Muscle layer of duodenum (tissue), 2 donors: Measurements from ENCODE around the gene PSMC3IP.
"Not testable (repeated sequence)": the region's sequence is repeated elsewhere in the genome, so short reads cannot be mapped to it uniquely, and the experiment has no call there.

Source experiments
- H3K27ac ChIP-seq: one replicate; pipeline ENCODE4 v1.7.0; 2013; ENCODE audit warnings: mild to moderate bottlenecking, low read length
- H3K27me3 ChIP-seq: one replicate; pipeline ENCODE4 v1.7.0; 2013; ENCODE audit warnings: low read depth, mild to moderate bottlenecking, control low read depth, low read length
- H3K36me3 ChIP-seq, 2 donors: one replicate each; pipeline ENCODE4 v1.7.0; 2013; ENCODE audit warnings: low read length in 2 of 2, control low read depth in 1 of 2, mild to moderate bottlenecking in 1 of 2; ENCODE audit not compliant: insufficient read depth in 2 of 2, control insufficient read depth in 1 of 2
- H3K4me1 ChIP-seq, 2 donors: one replicate each; pipeline ENCODE4 v1.7.0; 2013; ENCODE audit warnings: low read length in 2 of 2, mild to moderate bottlenecking in 2 of 2, control low read depth in 1 of 2, moderate library complexity in 1 of 2; ENCODE audit not compliant: insufficient read depth in 2 of 2, control insufficient read depth in 1 of 2
- H3K4me3 ChIP-seq, 2 donors: one replicate each; pipeline ENCODE4 v1.7.0; 2013; ENCODE audit warnings: low read length in 2 of 2, low read depth in 1 of 2, mild to moderate bottlenecking in 1 of 2
- H3K9me3 ChIP-seq, 2 donors: one replicate each; pipeline ENCODE4 v1.7.0; 2013; ENCODE audit warnings: low read length in 2 of 2, control low read depth in 1 of 2, mild to moderate bottlenecking in 1 of 2; ENCODE audit not compliant: control insufficient read depth in 1 of 2
- donor health status: healthy.

The PSMC3IP gene

DNA sequence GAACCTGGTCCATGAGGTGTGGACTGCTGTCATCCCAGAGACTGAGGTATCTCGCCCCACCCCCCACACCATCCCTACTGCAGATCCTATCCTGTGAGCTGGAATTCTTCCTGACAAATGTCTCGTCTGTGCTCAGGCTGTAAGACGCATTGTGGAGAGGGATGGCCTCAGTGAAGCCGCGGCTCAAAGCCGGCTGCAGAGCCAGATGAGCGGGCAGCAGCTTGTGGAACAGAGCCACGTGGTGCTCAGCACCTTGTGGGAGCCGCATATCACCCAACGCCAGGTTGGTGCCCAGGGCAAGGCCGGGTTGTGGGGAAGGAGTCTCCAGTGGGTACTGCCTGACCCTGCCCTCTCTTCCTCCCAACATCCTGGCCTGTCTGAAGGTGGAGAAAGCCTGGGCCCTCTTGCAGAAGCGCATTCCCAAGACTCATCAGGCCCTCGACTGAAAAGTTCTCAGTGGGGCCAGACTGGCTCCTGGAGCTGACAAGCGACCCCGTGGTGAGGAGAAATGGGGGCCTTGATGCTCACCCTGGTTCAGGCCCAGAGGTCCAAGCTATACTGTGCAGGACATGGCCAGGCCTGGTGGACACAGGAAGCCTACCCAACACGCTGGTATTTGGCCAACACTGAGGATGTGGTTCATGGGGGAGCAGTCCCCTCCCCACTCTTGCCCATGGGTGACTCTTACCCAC, 11.9 kb downstream of the PSMC3IP start:
- Histone ChIP-seq H3K9me3 (no peaks in the 10 kb centered on the region), H3K36me3 (peaks cover 33 to 49% of the 10 kb centered on the region in 2 donors), H3K27me3 (no peaks in the 10 kb centered on the region), H3K4me1 (peaks cover 13 to 40% of the 10 kb centered on the region in 2 donors), H3K4me3 (no peak overlapping the region), H3K27ac (peak overlapping the region; percentile 51)

DNA sequence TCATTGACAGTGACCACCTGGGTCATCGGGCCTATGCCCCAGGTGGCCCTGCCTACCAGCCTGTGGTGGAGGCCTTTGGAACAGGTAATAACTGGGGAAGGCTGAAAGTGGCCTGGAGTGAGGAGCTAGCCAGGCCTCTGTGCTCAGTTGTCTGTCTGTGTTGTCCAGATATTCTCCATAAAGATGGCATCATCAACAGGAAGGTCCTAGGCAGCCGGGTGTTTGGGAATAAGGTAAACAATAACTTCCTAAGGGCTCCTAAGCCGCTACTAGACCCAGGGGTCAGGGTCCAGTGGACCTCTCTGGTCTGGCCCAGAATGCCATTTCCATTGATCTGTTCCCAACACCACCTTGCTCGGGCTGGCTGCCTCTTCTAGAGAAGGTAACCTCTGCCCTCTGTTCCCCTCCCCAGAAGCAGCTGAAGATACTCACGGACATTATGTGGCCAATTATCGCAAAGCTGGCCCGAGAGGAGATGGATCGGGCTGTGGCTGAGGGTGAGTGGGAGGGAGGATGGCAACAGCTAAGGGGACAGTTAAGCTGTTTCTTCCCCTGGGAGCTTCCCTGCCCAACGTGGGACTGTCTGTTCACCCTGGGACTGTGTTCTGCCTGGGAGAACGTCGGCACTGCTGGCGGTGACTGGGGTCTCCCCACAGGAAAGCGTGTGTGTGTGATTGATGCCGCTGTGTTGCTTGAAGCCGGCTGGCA, 12.6 kb downstream of the PSMC3IP start:
- Histone ChIP-seq H3K27ac (no peak overlapping the region), H3K4me1 (peaks cover 13 to 40% of the 10 kb centered on the region in 2 donors), H3K9me3 (no peaks in the 10 kb centered on the region), H3K4me3 (no peak overlapping the region), H3K36me3 (peaks cover 27 to 43% of the 10 kb centered on the region in 2 donors), H3K27me3 (no peaks in the 10 kb centered on the region)

DNA sequence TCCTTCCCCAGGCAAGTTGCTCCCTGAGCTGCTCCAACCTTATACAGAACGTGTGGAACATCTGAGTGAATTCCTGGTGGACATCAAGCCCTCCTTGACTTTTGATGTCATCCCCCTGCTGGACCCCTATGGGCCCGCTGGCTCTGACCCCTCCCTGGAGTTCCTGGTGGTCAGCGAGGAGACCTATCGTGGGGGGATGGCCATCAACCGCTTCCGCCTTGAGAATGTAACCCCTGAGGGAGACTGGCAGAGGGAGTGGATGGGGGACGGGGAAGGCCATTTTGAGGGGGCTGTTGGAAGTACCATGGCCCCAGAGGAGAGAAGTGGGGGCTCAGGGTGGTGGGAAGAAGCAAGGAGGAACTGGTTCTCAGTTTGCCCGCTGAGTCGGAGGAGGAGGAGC, 13.6 kb downstream of the PSMC3IP start:
- H3K27ac ChIP-seq: no peak overlapping the region
- H3K36me3 ChIP-seq: peaks cover 17 to 33% of the 10 kb centered on the region in 2 donors
- H3K4me3 ChIP-seq: peak overlapping the region in 1 of 2 donors; percentile 98
- H3K27me3 ChIP-seq: no peaks in the 10 kb centered on the region
- peaks cover 13 to 40% of the 10 kb centered on the region in 2 donors for H3K4me1 ChIP-seq
- no peaks in the 10 kb centered on the region for H3K9me3 ChIP-seq

DNA sequence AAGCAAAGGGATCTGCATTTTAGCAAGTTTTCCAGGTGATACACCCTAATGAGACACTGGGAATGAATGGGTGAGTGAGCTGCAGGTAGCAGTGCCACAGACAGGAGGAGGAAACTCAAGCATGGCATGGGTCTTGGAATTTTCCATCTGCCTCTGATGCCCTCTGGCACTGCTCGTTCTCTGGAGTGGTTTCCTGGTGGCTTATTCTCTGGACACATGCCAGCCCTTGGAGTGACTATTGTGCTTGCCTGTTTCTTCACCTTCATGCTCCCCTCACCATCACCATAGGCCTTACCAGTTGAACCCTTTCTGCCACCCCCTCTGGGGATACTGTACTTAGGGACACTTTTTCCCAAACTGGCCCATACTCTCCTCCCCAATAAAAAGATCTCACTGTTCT, 14.0 kb downstream of the PSMC3IP start:
- peak overlapping the region; percentile 98 for H3K4me3 ChIP-seq
- H3K27me3 ChIP-seq: no peaks in the 10 kb centered on the region
- peaks cover 13 to 40% of the 10 kb centered on the region in 2 donors for H3K4me1 ChIP-seq
- H3K27ac ChIP-seq: no peak overlapping the region
- H3K36me3 ChIP-seq: peaks cover 14 to 28% of the 10 kb centered on the region in 2 donors
- no peaks in the 10 kb centered on the region for H3K9me3 ChIP-seq

DNA sequence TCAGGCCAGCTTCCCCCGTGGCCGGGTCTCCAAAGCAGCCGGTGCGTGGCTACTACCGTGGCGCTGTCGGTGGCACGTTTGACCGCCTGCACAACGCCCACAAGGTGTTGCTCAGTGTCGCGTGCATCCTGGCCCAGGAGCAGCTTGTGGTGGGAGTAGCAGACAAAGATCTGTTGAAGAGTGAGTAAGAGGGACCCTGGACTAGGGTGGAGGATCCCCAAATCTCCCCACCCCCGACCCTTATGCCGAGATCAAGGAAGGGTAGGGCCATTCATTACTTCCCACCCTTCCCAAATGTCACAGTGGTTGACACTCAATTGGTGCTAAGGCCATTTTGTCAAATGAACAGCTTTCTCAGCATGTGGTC, 14.4 kb downstream of the PSMC3IP start:
- H3K4me3 ChIP-seq: peak overlapping the region; percentile 98
- H3K27ac ChIP-seq: peak overlapping the region; percentile 97
- peaks cover 13 to 37% of the 10 kb centered on the region in 2 donors for H3K4me1 ChIP-seq
- H3K9me3 ChIP-seq: no peaks in the 10 kb centered on the region
- H3K27me3 ChIP-seq: no peaks in the 10 kb centered on the region
- H3K36me3 ChIP-seq: peaks cover 14 to 25% of the 10 kb centered on the region in 2 donors

DNA sequence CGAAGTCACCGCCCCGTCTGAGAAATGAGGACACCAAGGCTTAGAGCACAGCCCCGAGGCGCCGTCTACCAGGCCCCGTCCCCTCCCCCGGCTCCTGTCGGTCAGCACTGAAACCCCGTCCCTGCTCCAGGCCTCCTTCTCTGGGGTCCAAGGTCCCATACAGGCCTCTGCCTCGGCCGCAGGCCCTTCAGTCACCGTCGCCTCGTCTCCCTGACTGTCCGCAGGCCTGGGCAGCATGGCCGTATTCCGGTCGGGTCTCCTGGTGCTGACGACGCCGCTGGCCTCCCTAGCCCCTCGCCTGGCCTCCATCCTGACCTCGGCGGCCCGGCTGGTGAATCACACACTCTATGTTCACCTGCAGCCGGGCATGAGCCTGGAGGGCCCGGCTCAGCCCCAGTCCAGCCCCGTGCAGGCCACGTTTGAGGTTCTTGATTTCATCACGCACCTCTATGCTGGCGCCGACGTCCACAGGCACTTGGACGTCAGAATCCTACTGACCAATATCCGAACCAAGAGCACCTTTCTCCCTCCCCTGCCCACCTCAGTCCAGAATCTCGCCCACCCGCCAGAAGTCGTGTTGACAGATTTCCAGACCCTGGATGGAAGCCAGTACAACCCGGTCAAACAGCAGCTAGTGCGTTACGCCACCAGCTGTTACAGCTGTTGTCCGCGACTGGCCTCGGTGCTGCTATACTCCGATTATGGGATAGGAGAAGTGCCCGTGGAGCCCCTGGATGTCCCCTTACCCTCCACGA, 15.0 kb downstream of the PSMC3IP start:
- Histone ChIP-seq H3K36me3 (peaks cover 14 to 25% of the 10 kb centered on the region in 2 donors), H3K9me3 (no peaks in the 10 kb centered on the region), H3K4me1 (peaks cover 13 to 32% of the 10 kb centered on the region in 2 donors), H3K27me3 (no peaks in the 10 kb centered on the region), H3K4me3 (peak overlapping the region; percentile 98), H3K27ac (peak overlapping the region; percentile 97)

DNA sequence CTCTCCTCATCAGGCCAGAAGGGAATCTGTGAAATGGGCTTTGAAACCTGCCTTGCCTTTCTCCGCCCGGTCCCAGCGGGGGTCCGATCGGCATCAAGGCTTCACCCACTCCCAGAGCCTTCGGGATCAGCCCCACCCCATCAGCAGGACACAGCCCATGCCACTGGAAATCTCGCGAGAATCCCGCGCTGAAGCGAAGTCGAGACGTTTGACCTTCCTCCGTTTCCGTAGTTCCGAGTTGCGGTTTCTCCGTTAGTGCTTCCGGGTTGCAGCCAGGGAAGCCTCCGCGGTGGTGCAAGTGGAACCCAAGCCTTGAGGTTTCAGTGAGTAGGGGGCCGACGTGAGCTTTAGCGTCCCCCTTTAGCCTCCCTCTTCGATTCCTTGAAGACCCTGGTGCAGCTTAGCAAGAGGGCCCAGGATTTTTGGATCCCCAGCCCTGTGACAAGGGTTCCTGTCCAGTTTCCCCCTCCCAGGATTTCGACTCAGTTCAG, 15.6 kb downstream of the PSMC3IP start, which contains the start of gene COASY:
TSS of gene COASY (plus strand) at position 252 of the 491 bp plus-strand sequence. CDS start 475 bp downstream, outside the sequence.
- Histone ChIP-seq H3K4me1 (peaks cover 13 to 28% of the 10 kb centered on the region in 2 donors), H3K36me3 (peaks cover 14 to 25% of the 10 kb centered on the region in 2 donors), H3K27me3 (no peaks in the 10 kb centered on the region), H3K9me3 (no peaks in the 10 kb centered on the region), H3K4me3 (peak within 1 kb of the TSS; percentile 98), H3K27ac (peak within 1 kb of the TSS; percentile 97)

DNA sequence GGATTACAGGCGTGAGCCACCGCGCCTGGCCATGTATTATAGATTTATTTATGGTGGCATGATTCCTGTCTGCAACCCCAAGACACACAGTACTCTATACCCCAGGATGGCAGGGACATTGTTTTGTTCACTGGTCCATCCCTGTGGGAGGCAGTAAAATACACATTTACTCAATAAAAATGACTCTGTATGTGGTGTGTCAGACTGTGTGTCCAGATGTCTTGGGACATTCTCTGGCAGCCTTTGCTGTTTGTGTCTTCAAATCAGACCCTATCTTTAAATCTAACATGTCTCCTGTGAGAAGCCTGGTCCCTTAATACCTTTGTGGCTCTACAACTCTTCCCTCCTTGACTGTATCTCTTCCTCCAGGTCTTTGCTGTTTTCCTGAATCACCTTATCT, 17.3 kb downstream of the PSMC3IP start:
- Histone ChIP-seq H3K4me3 (no peak overlapping the region), H3K27ac (no peak overlapping the region), H3K4me1 (peaks cover 13 to 26% of the 10 kb centered on the region in 2 donors), H3K9me3 (no peaks in the 10 kb centered on the region), H3K36me3 (peaks cover 10 to 16% of the 10 kb centered on the region in 2 donors), H3K27me3 (no peaks in the 10 kb centered on the region)

DNA sequence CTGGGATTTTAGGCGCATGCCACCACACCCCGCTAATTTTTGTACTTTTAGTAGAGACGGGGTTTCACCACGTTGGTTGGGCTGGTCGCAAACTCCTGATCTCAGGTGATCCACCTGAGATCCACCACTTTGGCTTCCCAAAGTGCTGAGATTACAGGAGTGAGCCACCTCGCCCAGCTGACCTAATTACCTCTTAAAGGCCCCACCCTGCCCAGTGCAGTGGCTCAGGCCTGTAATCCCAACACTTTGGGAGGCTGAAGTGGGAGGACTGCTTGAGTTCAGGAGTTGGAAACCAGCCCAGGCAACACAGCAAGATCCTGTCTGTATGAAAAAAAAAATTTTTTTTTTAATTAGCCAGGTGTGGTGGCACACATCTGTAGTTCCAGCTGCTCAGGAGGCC, 18.5 kb downstream of the PSMC3IP start:
- peaks cover 13 to 29% of the 10 kb centered on the region in 2 donors for H3K4me1 ChIP-seq
- H3K27ac ChIP-seq: no peak overlapping the region
- no peak overlapping the region for H3K4me3 ChIP-seq
- H3K36me3 ChIP-seq: peaks cover 0 to 5% of the 10 kb centered on the region in 2 donors
- H3K27me3 ChIP-seq: no peaks in the 10 kb centered on the region
- H3K9me3 ChIP-seq: no peaks in the 10 kb centered on the region

DNA sequence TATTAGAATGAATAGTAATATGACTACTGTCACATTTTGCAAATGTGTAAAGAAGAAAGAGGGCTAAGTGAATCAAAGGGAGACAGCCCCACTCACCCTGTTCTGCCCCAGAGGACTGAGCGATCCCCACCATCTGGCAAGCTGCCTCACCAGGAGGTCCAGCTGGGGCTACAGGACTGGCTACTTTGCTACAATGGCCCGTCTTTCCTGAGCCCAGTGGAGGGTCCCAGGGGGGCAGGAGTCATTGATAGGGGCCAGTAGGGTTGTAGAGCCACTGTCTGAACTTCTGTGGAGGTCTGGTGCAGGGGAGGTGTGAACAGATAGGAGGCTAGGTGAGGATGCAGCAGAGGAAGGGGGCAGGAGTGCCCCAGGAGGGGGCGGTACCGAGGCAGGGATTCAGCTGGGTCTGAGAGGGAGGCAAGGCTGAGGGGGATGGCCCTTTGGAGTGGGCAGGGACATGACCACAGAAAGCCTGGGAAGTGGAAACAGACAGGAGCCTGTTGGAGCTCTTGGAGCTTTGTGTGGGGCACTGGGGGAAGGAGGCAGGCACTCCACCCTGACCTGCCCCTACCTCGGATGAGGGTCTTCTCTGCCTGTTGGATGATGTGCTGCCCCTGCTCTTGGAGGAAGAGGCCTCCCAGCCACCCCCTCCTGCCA, 21.4 kb downstream of the PSMC3IP start:
- not testable (repeated sequence) for H3K9me3 ChIP-seq, H3K27ac ChIP-seq, H3K36me3 ChIP-seq, H3K4me3 ChIP-seq, H3K27me3 ChIP-seq
- H3K4me1 ChIP-seq: peaks cover 0 to 20% of the 10 kb centered on the region in 2 donors
